K562 (cell line): ENCODE data around the gene ITGA3. TPM values are rescaled to one million over a fixed set of nuclear protein-coding genes. Genes with fewer than 3 reads are reported as not detected.

Experiments
- ATAC-seq: fragments of 200-7000 bp; cut with Tn5 transposase; 3 replicates; pipeline ENCODE4 v1.9.1; 2020; ENCODE audit warnings: moderate library complexity
- BruUV-seq: library from RNA; stranded (reverse); fragments of 400-500 nt; replicated peaks from 2 replicates; lab custom pipeline; 2021; lab: Mats Ljungman, UMichigan
- CTCF ChIA-PET: fragments of 300-600 bp; formaldehyde crosslinking; extraction: SDS; loops from one replicate; lab custom pipeline; 2021; ENCODE audit warnings: low intra/inter-chr PET ratio; lab: Yijun Ruan, JAX
- POLR2A ChIA-PET: fragments of 300-600, 350-650 bp; sonication (Branson Sonifier 250); formaldehyde crosslinking; extraction: SDS; loops from one replicate; lab custom pipeline; 2021; ENCODE audit warnings: antibody characterized with exemption, inconsistent platforms; lab: Yijun Ruan, JAX
- DNase-seq, 4 experiments: peaks; one replicate each; pipeline versions ENCODE4 v3.0.0 to v3.0.0-alpha.2; 2011 to 2018; ENCODE audit warnings: low spot score in 3 of 4, mixed read lengths in 3 of 4; ENCODE audit errors: extremely low read depth in 1 of 4
- FAIRE-seq: peaks from 2 replicates; lab custom pipeline; 2011; peaks lifted over from hg19 to GRCh38; lab: Jason Lieb, UNC
- H2AFZ ChIP-seq: 2 replicates; pipeline ENCODE4 v1.6.0; 2011; ENCODE audit warnings: low read depth, low read length, control low read depth, inconsistent platforms
- H3K27ac ChIP-seq: fragments of 200-600 bp; 3 replicates; pipeline ENCODE4 v1.8.0; 2011; ENCODE audit warnings: low read depth, mild to moderate bottlenecking, control low read depth, inconsistent platforms, low read length, moderate library complexity, mixed read lengths; ENCODE audit errors: extremely low read depth
- H3K27me3 ChIP-seq, 2 experiments: fragments of 300-600 bp in 1 of 2; 2 replicates in 1 of 2; 3 replicates in 1 of 2; pipeline versions ENCODE4 v1.6.0 to v1.8.0; 2011; ENCODE audit warnings: inconsistent platforms in 2 of 2, low read length in 2 of 2, mild to moderate bottlenecking in 1 of 2, mixed read lengths in 1 of 2, moderate library complexity in 1 of 2; ENCODE audit not compliant: control insufficient read depth in 2 of 2, insufficient read depth in 2 of 2
- H3K36me3 ChIP-seq: fragments of 300-600 bp; 3 replicates; pipeline ENCODE4 v1.8.0; 2011; ENCODE audit warnings: mild to moderate bottlenecking, low read length, inconsistent platforms; ENCODE audit not compliant: control insufficient read depth, insufficient read depth
- H3K4me1 ChIP-seq, 2 experiments: fragments of 200-600 bp in 1 of 2; replicated peaks in 1 of 2; 2 replicates in 1 of 2; 3 replicates in 1 of 2; pipeline versions ENCODE4 v1.5.1 to v1.8.0; 2011; ENCODE audit warnings: inconsistent platforms in 2 of 2, low read length in 2 of 2, mild to moderate bottlenecking in 1 of 2, mixed read lengths in 1 of 2, moderate library complexity in 1 of 2; ENCODE audit not compliant: control insufficient read depth in 2 of 2, insufficient read depth in 2 of 2
- H3K4me2 ChIP-seq: 2 replicates; pipeline ENCODE4 v1.6.1; 2011; ENCODE audit warnings: low read length, control low read depth, inconsistent platforms, mixed read lengths; ENCODE audit not compliant: insufficient read depth
- H3K4me3 ChIP-seq: fragments of 200-600 bp; sonication (generic), shearing (Covaris generic); 2 replicates; pipeline ENCODE4 v1.5.1; 2016; ENCODE audit warnings: control low read depth, inconsistent platforms
- H3K79me2 ChIP-seq: fragments of 200-600 bp; 3 replicates; pipeline ENCODE4 v1.8.0; 2011; ENCODE audit warnings: low read length, inconsistent platforms; ENCODE audit not compliant: control insufficient read depth, insufficient read depth
- H3K9ac ChIP-seq, 2 experiments: 2 replicates each; pipeline versions ENCODE4 v1.6.0 to v1.6.1; 2011; ENCODE audit warnings: low read depth in 2 of 2, low read length in 2 of 2, control low read depth in 1 of 2, inconsistent platforms in 1 of 2, mild to moderate bottlenecking in 1 of 2, mixed read lengths in 1 of 2; ENCODE audit not compliant: insufficient read depth in 1 of 2
- H3K9me1 ChIP-seq: one replicate; pipeline ENCODE4 v1.6.0; 2011; ENCODE audit warnings: inconsistent platforms, mild to moderate bottlenecking, low read length, moderate library complexity; ENCODE audit not compliant: control insufficient read depth, insufficient read depth
- H3K9me3 ChIP-seq: replicated peaks from 2 replicates; pipeline ENCODE4 v1.5.1; 2011; ENCODE audit warnings: low read depth, low read length, inconsistent platforms; ENCODE audit not compliant: control insufficient read depth, insufficient read depth
- H4K20me1 ChIP-seq: replicated peaks from 2 replicates; pipeline ENCODE4 v1.6.1; 2011; ENCODE audit warnings: low read length, inconsistent platforms, mixed read lengths; ENCODE audit not compliant: control insufficient read depth, insufficient read depth
- TEAD1 ChIP-seq, 2 experiments: fragments of 450-650 bp in 1 of 2; sonication (generic) in 1 of 2; formaldehyde crosslinking; IDR thresholded peaks; 2 replicates each; pipeline versions ENCODE4 v1.4.0 to v1.8.0; 2020 to 2022; ENCODE audit warnings: mild to moderate bottlenecking in 2 of 2, missing genetic modification reagents in 1 of 2
- whole genome bisulfite sequencing: fragments of 100-300 bp; shearing (Covaris generic); methylation state at CpG from one replicate; pipeline ENCODE4 v1.1.6; 2016; ENCODE audit warnings: low coverage, mixed read lengths; ENCODE audit not compliant: insufficient coverage; ENCODE audit errors: missing lambda C conversion rate; 5-methylcytosine and 5-hydroxymethylcytosine counted together
- in situ Hi-C: fragments of 300-500 bp; cut with MboI; formaldehyde crosslinking; loops from 4 replicates; pipeline ENCODE4 v1.15.0; 2018; ENCODE audit warnings: inconsistent platforms, mixed read lengths
- intact Hi-C: fragments of 100-400 bp; cut with micrococcal nuclease; formaldehyde crosslinking; loops from 2 replicates; pipeline ENCODE4 v1.14.2; 2022
- polyA plus RNA-seq, 8 experiments: library from polyadenylated mRNA; depleted of rRNA in 4 of 8; stranded (reverse) in 5 of 8; unstranded in 3 of 8; fragments of >200 nt; fragmentation: Nextera tagmentation in 2 of 8; fragmentation: Illumina TruSeq in 1 of 8; extraction: Ambion mirVana in 2 of 8; extraction: Trizol in 1 of 8; gene quantifications; 2 replicates each; pipeline versions ENCODE4 v1.2.1 to v1.2.3, GENCODE V29; 2011 to 2014; ENCODE audit warnings: inconsistent platforms in 1 of 8, missing spikeins in 1 of 8
- total RNA-seq, 7 experiments: library from RNA; depleted of rRNA in 6 of 7; stranded (reverse); fragments of >200 nt in 6 of 7; fragmentation: Illumina TruSeq in 2 of 7; extraction: Trizol in 2 of 7; gene quantifications; 2 replicates each; pipeline versions ENCODE4 v1.2.1 to v1.2.3, GENCODE V29; 2011 to 2021; ENCODE audit warnings: low replicate concordance in 1 of 7
- TF ChIP-seq, protein P1 (sequence below): fragments of 250-450 bp; sonication (Bioruptor Pico); IDR thresholded peaks from 2 replicates; pipeline ENCODE4 v1.5.1; 2021; ENCODE audit warnings: mild to moderate bottlenecking

ITGA3 gene
- total and polyA plus RNA-seq, 9 of the 15 experiments (the other 6 are each of a cell fraction or from before 2014, with no cell fraction given), result 0.03 to 0.75 (median 0.14) TPM; not detected in 2

DNA sequence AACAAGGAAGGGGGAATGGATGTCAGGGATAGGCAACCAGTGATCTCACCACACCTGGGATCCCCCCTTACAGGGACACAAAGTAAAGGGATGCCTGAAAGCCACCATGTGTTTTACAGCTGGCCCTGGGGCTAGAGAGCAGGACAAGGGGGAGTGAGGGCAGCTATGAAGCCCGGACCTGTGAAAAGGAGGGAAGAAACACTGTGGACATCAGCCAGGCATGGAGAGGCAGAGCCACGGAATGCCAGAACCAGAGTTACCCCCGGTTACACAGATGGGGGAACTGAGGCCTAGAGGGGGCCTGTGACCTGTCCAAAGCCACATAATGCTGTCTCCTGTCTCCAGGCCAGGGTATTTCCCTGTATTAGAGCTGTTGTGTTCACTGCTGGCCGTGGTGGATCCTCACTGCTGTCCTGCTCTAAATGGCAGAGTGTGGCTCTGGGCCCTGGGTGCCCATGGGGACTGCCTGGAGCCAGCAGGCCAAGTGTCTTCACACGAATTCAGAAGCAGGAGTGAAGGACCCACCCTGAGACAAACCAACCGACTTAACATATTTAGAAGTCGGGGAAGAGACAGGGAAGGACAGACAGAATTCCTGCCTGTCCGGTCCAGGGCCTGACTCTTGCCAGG is 29.7 kb upstream of the ITGA3 start:
- Histone ChIP-seq H3K27me3 (peaks cover 0 to 7% of the 10 kb centered on the region in 2 experiments; a peak in 1 of 5 replicates), H3K9ac (no peak overlapping the region), H3K36me3 (no peaks in the 10 kb centered on the region), H3K79me2 (no peaks in the 10 kb centered on the region), H3K9me1 (no peaks in the 10 kb centered on the region), H3K9me3 (peaks cover 15% of the 10 kb centered on the region), H2AFZ (no peak overlapping the region), H3K4me3 (no peak overlapping the region), H4K20me1 (0 out of 2 replicates have a peak, but pooled peaks cover 4% of the 10 kb centered on the region), H3K4me1 (peaks cover 0 to 4% of the 10 kb centered on the region in 2 experiments; a peak in 2 of 5 replicates), H3K27ac (no peak overlapping the region), H3K4me2 (no peak overlapping the region)
- CTCF ChIA-PET, result interaction anchor here (0.5 to 3.4 kb wide), 6 partner anchors 27 to 521 kb away, joined by 3 to 35 read pairs (median 4); partner anchors contain the start of gene SPATA20
- intact Hi-C loops (loop anchor here (2.0 kb wide), 1 partner anchor 53 kb away; no protein-coding TSS in a partner anchor), in situ Hi-C loops (no loop called here)
- WGBS, result 7% methylated on average over 8 of the region's 8 CpGs
- no peak for FAIRE-seq
- no peak for DNase-seq
- TF ChIP-seq, protein P1, sequence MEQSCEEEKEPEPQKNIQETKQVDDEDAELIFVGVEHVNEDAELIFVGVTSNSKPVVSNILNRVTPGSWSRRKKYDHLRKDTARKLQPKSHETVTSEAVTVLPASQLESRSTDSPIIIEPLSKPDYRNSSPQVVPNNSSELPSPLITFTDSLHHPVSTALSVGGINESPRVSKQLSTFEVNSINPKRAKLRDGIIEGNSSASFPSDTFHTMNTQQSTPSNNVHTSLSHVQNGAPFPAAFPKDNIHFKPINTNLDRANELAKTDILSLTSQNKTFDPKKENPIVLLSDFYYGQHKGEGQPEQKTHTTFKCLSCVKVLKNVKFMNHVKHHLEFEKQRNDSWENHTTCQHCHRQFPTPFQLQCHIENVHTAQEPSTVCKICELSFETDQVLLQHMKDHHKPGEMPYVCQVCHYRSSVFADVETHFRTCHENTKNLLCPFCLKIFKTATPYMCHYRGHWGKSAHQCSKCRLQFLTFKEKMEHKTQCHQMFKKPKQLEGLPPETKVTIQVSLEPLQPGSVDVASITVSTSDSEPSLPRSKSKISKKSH (CRISPR knock-in tag), result no peak
- no peak for ATAC-seq
- BruUV-seq, result no TSS peak
- POLR2A ChIA-PET, result no interaction called here

- H4K20me1 ChIP-seq, result 0 out of 2 replicates have a peak, but pooled peaks cover 4% of the 10 kb centered on the region
- H3K4me2 ChIP-seq, result no peak overlapping the region
- DNase-seq (peak; percentile 73 to 78 (median 76)), ATAC-seq (peak; percentile 89), FAIRE-seq (peak; percentile 95)
- H3K4me1 ChIP-seq, result peaks cover 0 to 4% of the 10 kb centered on the region in 2 experiments; a peak in 2 of 5 replicates
- no peaks in the 10 kb centered on the region for H3K36me3 ChIP-seq
- H3K4me3 ChIP-seq, result no peak overlapping the region
- H3K27me3 ChIP-seq, result peaks cover 0 to 5% of the 10 kb centered on the region in 2 experiments; a peak in 1 of 5 replicates
- no peak overlapping the region for H3K27ac ChIP-seq
- in situ Hi-C loops, result no loop called here
- H3K9me3 ChIP-seq, result peaks cover 15% of the 10 kb centered on the region
- POLR2A ChIA-PET, result interaction anchor here (0.6 kb wide), 1 partner anchor 74 kb away, joined by 3 read pairs; no protein-coding TSS in a partner anchor
- intact Hi-C loops, result loop anchor here (1.0 to 2.0 kb wide), 2 partner anchors 52 to 60 kb away; no protein-coding TSS in a partner anchor
- H3K9me1 ChIP-seq, result no peaks in the 10 kb centered on the region
- 1% methylated on average over 6 of the region's 6 CpGs for WGBS
- no peaks in the 10 kb centered on the region for H3K79me2 ChIP-seq
- H2AFZ ChIP-seq, result no peak overlapping the region
- CTCF ChIA-PET, result interaction anchor here (0.5 to 3.4 kb wide), 6 partner anchors 27 to 520 kb away, joined by 3 to 35 read pairs (median 4); partner anchors contain the start of gene SPATA20
- no TSS peak for BruUV-seq
- no peak overlapping the region for H3K9ac ChIP-seq
- 0 out of 4 replicates have a peak, but pooled peaks of 1 of the 2 experiments have one; percentile 45 for TF ChIP-seq TEAD1 (CRISPR knock-in tag; IDR thresholded peaks at IDR 0.05)
Observed at GRCh38 chr17:50026837-50027171, 29.1 kb upstream of the ITGA3 start.
